ENCODE measurements around the gene BANP.
A peak's percentile ranks its signal among the peaks of the same experiment; 100 is the strongest.

BANP gene

GRCh38 chr16:87949071-87949744 lies 2.0 kb upstream of the BANP start:
- DNase-seq = no peak

- DNase-seq = no peak
These were observed 611 bp downstream of the BANP start for GRCh38 chr16:87951552-87952538.

- no peak for DNase-seq
These were observed 1.5 kb downstream of the BANP start for GRCh38 chr16:87952751-87953150.

GRCh38 chr16:87953308-87954215 lies 2.3 kb downstream of the BANP start:
- no peak for DNase-seq

GRCh38 chr16:87954361-87954760 lies 3.1 kb downstream of the BANP start:
- no peak for DNase-seq

- no peak for DNase-seq
These were observed 3.6 kb downstream of the BANP start for GRCh38 chr16:87954826-87955225.

- DNase-seq = no peak
These were observed 4.3 kb downstream of the BANP start for GRCh38 chr16:87955302-87956097.

- no peak for DNase-seq
These were observed 4.8 kb downstream of the BANP start for GRCh38 chr16:87956098-87956364.

- peak; percentile 63 for DNase-seq
These were observed 5.4 kb downstream of the BANP start for GRCh38 chr16:87956365-87957231.

- no peak for DNase-seq
These were observed 6.3 kb downstream of the BANP start for GRCh38 chr16:87957296-87958094.

GRCh38 chr16:87958632-87959031 lies 7.4 kb downstream of the BANP start:
- DNase-seq = no peak

- DNase-seq = no peak
These were observed 8.3 kb downstream of the BANP start for GRCh38 chr16:87959391-87959990.

- DNase-seq = no peak
These were observed 9.1 kb downstream of the BANP start for GRCh38 chr16:87960296-87960695.

- no peak for DNase-seq
These were observed 9.6 kb downstream of the BANP start for GRCh38 chr16:87960852-87961251.

GRCh38 chr16:87961623-87962022 lies 10.4 kb downstream of the BANP start:
- no peak for DNase-seq

- peak; percentile 50 for DNase-seq
These were observed 12.2 kb downstream of the BANP start for GRCh38 chr16:87963400-87963799.

GRCh38 chr16:87964049-87964659 lies 12.9 kb downstream of the BANP start:
- DNase-seq = no peak

GRCh38 chr16:87965417-87965816 lies 14.2 kb downstream of the BANP start:
- no peak for DNase-seq

GRCh38 chr16:87966064-87966645 lies 14.9 kb downstream of the BANP start:
- no peak for DNase-seq
